HG02973 (cell line): ENCODE data around the gene OPCML.

Experiments
- ATAC-seq: cut with Tn5 transposase; IDR thresholded peaks from one replicate; pipeline ENCODE4 v1.9.1; 2021; ENCODE audit warnings: moderate library complexity; ENCODE audit not compliant: unreplicated experiment

OPCML gene

DNA sequence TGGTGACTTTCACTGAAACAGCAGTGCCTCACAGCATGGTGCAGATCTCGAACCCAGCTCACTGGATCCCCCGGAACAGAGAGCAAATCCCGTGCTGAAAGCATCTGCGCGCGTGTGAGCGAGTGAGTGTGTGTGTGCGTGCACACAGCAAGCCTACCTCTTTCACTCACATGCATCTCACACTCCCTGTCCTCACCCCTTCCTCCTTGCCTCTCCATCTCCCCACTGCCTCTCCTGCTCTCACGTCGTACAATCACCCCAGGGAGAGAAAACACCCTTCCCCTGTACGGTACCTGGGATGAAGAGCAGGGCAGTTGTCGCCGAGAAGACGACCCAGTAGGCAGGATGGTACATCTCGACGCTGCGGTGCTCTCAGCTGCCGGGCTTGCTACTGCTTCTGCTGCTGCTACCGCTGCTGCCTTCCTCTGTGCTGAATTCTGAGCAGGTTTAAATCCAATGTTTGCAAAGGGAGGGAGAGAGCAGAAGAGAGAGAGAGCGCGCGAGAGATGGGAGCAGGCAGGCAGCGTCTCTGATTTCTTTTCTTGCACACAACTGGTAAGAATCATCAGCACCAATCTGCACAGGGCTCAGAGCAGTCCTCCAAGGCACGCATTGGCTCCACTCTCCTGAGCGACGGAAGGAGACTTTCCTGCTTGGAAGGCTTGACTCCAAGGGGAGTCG, at the start of gene OPCML:
Gene OPCML (minus strand): TSS at position 531 of the 681 bp plus-strand sequence.
- ATAC-seq = no peak

DNA sequence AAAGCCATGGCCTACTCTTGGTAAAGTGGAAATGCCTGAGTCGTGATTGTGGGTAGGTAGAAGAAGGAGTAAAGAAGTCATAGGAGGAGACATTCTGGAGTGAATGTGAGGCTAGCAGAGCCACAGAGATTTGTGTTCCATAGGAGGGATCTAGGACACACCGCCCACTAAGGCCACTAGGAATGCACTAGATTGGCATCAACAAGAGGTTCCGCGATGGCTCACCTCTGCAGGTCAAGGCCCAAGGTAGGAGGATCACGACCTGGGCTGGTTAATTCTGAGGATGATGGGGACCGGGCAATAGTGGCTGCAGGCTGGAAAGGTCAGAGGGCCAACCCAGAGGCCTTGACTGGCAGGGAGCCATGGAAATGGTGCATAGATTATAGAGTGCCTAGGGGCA, 48.8 kb upstream of the OPCML start:
- ATAC-seq = no peak

DNA sequence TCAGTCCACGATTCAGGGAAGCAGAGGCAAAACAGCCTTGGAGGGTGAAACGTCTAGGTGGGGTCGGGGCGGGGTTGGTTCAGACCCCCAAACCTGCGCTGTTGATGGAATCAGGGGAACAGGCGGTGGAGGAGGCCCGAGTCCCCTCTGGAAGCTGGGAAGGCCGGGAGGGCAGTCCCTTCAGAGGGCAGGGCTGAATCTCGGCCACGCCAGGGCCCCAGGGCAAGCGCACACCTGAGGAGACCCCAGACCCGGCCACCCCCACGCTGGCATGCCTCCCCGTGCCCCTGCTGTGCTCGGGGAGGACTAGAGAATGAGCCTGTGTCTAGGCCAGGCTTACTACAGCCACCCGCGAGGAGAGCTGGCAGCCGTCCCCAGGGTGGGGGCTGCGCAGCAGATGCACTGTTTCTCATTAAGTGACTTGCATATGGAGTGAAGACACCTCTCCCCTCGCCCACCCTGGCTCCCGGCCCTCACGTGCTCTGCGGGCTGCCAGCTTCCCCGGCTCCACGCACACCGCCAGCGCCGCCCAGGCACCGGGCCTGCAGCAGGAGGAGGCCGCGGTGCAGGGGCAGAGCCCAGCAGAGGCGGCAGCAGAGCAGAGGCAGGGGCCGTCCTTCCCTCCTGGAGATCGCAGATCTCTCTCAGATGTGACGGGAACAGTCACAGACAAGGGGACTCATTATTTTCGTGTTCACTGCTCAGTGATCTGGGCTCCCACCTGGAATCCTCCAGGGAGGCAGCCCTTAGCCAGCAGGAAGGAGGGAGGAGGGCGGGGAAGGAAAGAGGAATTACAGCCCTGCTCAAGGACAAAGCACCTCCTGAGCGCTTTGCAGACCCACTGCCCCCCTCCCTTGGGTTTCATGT, 47.1 kb upstream of the OPCML start:
- ATAC-seq = no peak

DNA sequence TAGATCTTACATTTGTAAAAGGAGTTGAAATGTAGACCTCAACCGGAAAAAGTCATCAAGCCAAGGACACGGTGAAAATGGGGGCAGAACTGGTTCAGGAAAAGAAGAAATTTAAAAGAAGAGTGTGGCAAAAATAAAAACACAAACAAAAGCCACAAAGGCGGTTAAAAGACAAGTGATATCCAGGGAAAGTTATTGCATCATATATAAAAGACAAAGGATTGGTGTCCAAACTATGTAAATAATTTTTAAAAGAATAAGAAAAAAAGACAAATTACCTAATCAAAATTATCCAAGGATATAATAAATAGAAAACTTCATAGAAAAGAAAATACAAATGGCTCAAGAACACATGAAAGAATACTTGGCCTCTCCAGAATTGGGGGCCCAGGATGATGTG, 45.1 kb upstream of the OPCML start:
- ATAC-seq = no peak

- no peak for ATAC-seq
These were observed 44.0 kb upstream of the OPCML start for GRCh38 chr11:133576351-133576750.

- ATAC-seq = no peak
These were observed 40.8 kb upstream of the OPCML start for GRCh38 chr11:133573081-133573480.

- no peak for ATAC-seq
These were observed 38.1 kb upstream of the OPCML start for GRCh38 chr11:133570376-133570775.

DNA sequence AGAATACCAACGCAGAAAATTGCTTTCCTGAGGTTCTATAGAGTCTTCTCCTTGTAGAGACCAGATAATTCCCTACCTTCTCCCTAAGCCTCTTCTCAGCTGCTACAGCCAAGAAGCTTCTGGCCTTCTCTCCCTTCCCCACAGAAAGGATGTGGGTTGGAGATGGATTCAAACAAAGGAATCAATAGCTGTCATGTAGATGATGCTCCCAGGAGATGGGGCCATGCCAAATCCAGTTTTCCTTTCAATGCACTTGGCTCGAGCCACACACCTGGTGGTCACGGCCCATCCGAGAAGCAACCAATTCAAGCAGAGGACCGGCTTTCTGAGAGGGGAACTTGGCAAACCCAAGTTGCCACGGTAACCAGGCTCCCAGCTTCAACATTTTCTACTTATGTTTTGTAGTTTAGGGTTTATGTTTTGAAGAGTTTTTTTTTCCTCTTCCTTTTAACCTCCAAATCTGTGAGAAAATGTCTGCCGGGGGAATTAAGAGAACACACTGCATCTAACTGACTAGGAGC, 31.3 kb upstream of the OPCML start:
- ATAC-seq = no peak

DNA sequence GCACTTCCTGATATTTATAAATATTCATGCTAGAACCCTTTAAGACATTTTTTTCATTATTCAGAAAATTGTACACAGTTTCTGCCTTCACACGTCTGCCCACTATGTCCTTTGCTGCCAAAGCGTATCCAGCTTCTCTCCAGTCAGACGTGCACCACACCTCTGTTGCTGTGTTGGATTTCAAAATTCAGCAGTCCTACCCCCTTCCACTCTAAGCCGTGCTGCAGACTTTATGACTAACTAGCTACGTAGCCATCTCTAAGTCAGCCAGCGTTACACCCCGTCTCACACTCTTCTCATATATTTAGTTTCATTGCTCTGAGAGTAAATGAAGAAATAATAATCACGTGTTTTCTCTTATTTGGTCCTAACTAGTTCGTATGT, 28.2 kb upstream of the OPCML start:
- ATAC-seq = no peak

DNA sequence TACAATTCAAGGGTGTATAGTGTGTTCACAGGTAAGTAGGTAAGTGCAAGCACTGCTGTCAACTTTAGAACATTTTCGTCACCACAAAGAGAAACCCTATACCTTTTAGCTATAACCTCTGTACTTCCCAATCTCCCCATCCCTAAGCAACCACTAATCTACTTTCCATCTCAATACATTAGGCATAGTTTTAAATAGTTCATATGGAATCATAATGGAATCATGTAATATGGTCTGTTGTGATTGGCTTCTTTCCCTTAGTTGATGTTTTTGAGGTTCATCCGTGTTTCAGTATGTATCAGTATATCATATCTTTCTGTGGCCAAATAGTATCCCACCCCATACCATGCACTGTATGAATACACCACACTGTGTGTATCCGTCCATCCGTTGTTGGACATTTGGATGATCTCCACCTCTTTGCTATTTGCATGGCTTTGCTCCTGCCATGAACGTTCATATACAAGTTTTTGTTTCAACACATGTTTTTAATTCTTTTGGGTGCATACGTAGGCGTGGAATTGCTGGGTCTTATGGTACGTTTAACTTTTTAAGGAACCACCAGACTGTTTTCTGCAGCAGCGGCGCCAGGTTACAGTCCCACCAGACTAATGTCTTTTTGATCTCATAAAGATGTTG, 27.7 kb upstream of the OPCML start:
- ATAC-seq = no peak

GRCh38 chr11:133559382-133559781, 27.1 kb upstream of the OPCML start:
- no peak for ATAC-seq

GRCh38 chr11:133555034-133555433, 22.7 kb upstream of the OPCML start:
- no peak for ATAC-seq

DNA sequence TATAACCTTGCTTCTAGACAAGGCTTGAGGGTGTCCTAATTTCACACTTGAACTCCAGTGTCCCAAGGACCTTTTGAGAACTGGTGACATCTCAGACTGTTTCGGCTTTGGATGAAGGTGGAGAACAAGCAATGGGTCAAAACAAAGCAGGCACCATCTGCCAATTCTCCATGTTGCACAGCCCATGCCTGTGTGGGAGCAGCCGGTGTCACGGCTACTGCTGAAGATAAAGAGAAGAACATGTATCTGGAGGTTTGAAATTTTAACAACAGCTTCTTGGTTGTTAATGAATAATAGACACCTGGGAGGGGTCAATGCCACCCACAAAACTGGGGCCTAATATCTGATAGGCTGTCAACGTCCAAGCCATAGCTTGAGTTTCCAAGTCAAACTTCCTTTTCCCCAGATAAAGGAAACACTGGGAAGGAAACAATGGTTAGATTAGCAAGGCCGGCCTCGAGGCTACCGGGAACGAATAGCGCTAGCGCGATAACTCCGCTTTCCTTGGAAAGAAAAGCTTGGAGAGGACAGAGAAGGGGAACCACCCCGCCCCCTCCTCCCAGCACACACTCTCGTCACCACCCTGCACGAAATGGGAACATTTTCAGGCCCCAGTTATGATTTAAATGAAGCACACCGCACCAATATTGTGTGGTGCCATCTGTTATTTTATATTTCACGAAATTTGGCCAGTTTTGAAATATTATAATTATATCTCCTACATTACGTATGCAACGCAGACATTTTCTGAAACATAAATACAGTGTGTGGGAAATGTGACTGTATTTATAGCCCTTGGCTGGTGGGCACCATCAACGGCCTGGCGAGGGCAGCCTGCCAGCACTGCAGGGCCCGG, 21.8 kb upstream of the OPCML start:
- no peak for ATAC-seq

GRCh38 chr11:133552938-133553337, 20.6 kb upstream of the OPCML start:
- no peak for ATAC-seq

DNA sequence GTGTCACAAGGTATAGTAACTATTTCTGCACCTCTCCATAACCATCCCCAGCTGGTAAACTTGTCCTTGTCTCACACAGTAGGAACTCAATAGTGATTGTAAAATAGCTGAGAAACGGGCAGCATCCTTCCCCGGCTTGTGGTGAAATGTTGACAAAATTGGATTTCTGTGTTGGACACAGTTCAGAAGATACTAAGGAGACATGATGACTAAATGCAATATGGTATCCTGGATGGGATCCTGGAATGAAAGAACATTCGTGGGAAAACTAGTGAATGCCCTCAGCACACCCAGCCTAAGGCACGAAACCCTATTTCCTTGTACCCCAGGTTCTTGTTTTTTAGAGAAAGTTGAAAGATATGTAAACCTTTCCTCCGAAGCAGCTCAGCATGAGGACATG, 18.8 kb upstream of the OPCML start:
- ATAC-seq = no peak

GRCh38 chr11:133549826-133550225, 17.5 kb upstream of the OPCML start:
- ATAC-seq = no peak

DNA sequence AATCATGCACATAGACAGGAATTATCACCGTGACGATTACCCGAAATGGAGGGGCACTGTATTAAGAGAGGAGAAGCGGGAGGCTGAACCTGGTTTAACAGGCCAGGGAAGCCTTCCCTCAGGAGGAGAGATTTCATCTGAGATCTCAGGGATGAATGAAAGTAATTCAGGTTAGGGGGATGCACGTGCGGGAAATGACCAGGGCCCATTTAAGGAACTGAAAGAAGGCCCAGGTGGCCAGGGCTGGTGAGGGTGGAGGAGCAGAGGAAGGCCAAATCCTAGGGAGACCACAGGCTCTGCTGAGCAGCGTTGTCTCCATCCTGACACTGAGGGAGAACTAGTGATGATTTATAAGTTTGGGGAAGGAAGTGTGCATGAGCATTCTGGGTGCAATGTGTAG, 16.3 kb upstream of the OPCML start:
- ATAC-seq = no peak

GRCh38 chr11:133547808-133548494, 15.7 kb upstream of the OPCML start:
- ATAC-seq = no peak

DNA sequence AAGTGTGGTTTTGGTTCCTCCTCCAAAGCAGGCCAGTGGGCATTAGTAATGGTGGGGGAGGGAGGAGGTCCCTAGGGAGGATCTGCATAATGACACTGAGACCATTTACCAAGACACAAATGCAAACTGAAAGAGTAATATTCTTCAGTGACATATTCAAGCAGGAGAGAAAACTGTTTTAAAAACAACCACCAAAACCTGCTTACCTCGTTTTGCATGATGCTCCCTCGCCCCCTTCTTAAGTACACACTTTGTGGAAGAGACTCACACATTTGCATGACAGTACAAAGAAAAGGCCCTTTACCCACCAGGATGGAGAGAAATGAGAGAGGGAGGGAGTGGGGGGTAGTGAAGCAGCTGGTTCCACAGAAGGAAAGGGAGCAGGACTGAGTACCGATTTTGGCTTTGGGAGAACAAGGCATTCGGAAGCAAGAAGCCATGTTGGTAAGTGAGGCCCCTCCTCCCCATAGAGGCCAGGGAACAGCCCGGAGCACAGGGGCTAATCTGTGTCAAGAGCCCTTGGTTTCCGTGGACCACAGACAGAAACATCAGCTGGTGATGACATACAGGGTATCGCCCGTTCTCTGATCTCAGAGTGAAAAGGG, 13.0 kb upstream of the OPCML start:
- ATAC-seq = no peak

- ATAC-seq = no peak
These were observed 9.4 kb upstream of the OPCML start for GRCh38 chr11:133541720-133542095.
